ENCODE data around the gene IQCH.

- TF ChIP-seq CTCF (IDR thresholded peaks at IDR 0.05) = no peak
- no peak for TF ChIP-seq POLR2A (IDR thresholded peaks at IDR 0.05)
Observed at GRCh38 chr15:67366904-67367303, 112.3 kb downstream of the IQCH start.
